SK-N-SH treated with all-trans-retinoic acid at 6 μM for 48 hours (cell line): ENCODE results near the gene BNC2.

Source experiments
- ARNTL ChIP-seq: fragments of 450-650 bp; formaldehyde crosslinking; IDR thresholded peaks from 2 replicates; pipeline ENCODE4 v1.5.0; 2020; ENCODE audit warnings: low read depth, mild to moderate bottlenecking, moderate library complexity, borderline replicate concordance
- CSDC2 ChIP-seq: fragments of 250-450 bp; sonication (Bioruptor Pico); IDR thresholded peaks from 2 replicates; pipeline ENCODE4 v1.5.0; 2020; ENCODE audit warnings: mild to moderate bottlenecking, moderate library complexity
- ESRRG ChIP-seq: fragments of 250-450 bp; sonication (Bioruptor Pico); IDR thresholded peaks from 2 replicates; pipeline ENCODE4 v1.6.1; 2021; ENCODE audit warnings: mild to moderate bottlenecking
- ISL1 ChIP-seq: fragments of 250-450 bp; sonication (Bioruptor Pico); IDR thresholded peaks from 2 replicates; pipeline ENCODE4 v2.1.2; 2022; ENCODE audit warnings: mild to moderate bottlenecking, moderate library complexity
- PATZ1 ChIP-seq: fragments of 250-450 bp; sonication (Bioruptor Pico); IDR thresholded peaks from 2 replicates; pipeline ENCODE4 v1.8.0; 2020; ENCODE audit warnings: mild to moderate bottlenecking, moderate library complexity, borderline replicate concordance
- PPARA ChIP-seq: fragments of 250-450 bp; sonication (Bioruptor Pico); IDR thresholded peaks from 2 replicates; pipeline ENCODE4 v1.5.0; 2020; ENCODE audit warnings: mild to moderate bottlenecking, borderline replicate concordance
- TOX ChIP-seq: fragments of 250-450 bp; sonication (Bioruptor Pico); IDR thresholded peaks from 2 replicates; pipeline ENCODE4 v1.8.0; 2021; ENCODE audit warnings: mild to moderate bottlenecking, moderate library complexity, borderline replicate concordance
- ZC3H10 ChIP-seq: fragments of 250-450 bp; sonication (Bioruptor Pico); IDR thresholded peaks from 2 replicates; pipeline ENCODE4 v1.5.1; 2021; ENCODE audit warnings: mild to moderate bottlenecking, moderate library complexity
- ZFP30 ChIP-seq: fragments of 450-650 bp; formaldehyde crosslinking; IDR thresholded peaks from 2 replicates; pipeline ENCODE4 v1.5.0; 2022; ENCODE audit warnings: mild to moderate bottlenecking, moderate library complexity
- TF ChIP-seq, protein P1 (sequence below): fragments of 250-450 bp; sonication (Bioruptor Pico); IDR thresholded peaks from 2 replicates; pipeline ENCODE4 v1.5.1; 2020; ENCODE audit warnings: low read depth, mild to moderate bottlenecking, moderate library complexity
- TF ChIP-seq, protein P2 (sequence below): fragments of 250-450 bp; sonication (Bioruptor Pico); IDR thresholded peaks from 2 replicates; pipeline ENCODE4 v1.5.1; 2021; ENCODE audit warnings: mild to moderate bottlenecking, moderate library complexity

DNA sequence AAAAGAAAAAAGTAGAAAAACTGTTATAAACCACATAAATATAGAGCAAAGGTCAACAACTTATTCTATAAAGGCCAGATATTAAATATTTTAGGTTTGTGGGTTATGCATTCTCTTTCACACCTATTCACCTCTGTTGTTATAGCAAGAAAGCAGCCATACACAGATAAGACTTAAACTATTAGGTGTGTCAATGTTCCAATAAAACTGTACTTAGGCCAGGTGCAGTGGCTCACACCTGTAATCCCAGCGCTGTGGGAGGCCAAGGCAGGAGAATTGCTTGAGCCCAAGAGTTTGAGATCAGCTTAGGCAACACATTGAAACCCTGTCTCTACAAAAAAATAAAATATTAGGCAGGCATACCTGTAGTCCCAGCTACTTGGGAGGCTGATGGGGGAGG, 314.7 kb downstream of the BNC2 start:
- no peak for TF ChIP-seq TOX
- no peak for TF ChIP-seq PPARA (CRISPR knock-in tag)
- no peak for TF ChIP-seq ESRRG (CRISPR knock-in tag)
- TF ChIP-seq ISL1 (CRISPR knock-in tag) = no peak
- no peak for TF ChIP-seq ZFP30
- no peak for TF ChIP-seq PATZ1
- no peak for TF ChIP-seq ARNTL (CRISPR knock-in tag)
- TF ChIP-seq, protein P1, sequence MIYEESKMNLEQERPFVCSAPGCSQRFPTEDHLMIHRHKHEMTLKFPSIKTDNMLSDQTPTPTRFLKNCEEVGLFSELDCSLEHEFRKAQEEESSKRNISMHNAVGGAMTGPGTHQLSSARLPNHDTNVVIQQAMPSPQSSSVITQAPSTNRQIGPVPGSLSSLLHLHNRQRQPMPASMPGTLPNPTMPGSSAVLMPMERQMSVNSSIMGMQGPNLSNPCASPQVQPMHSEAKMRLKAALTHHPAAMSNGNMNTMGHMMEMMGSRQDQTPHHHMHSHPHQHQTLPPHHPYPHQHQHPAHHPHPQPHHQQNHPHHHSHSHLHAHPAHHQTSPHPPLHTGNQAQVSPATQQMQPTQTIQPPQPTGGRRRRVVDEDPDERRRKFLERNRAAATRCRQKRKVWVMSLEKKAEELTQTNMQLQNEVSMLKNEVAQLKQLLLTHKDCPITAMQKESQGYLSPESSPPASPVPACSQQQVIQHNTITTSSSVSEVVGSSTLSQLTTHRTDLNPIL (CRISPR knock-in tag) = no peak
- TF ChIP-seq CSDC2 (CRISPR knock-in tag) = no peak
- TF ChIP-seq ZC3H10 (CRISPR knock-in tag) = no peak
- TF ChIP-seq, protein P2, sequence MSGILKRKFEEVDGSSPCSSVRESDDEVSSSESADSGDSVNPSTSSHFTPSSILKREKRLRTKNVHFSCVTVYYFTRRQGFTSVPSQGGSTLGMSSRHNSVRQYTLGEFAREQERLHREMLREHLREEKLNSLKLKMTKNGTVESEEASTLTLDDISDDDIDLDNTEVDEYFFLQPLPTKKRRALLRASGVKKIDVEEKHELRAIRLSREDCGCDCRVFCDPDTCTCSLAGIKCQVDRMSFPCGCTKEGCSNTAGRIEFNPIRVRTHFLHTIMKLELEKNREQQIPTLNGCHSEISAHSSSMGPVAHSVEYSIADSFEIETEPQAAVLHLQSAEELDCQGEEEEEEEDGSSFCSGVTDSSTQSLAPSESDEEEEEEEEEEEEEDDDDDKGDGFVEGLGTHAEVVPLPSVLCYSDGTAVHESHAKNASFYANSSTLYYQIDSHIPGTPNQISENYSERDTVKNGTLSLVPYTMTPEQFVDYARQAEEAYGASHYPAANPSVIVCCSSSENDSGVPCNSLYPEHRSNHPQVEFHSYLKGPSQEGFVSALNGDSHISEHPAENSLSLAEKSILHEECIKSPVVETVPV (CRISPR knock-in tag) = no peak
